GM21825 (cell line): ENCODE data around the gene PAK6.

ENCODE experiments used
- ATAC-seq: cut with Tn5 transposase; IDR thresholded peaks from one replicate; pipeline ENCODE4 v1.9.1; 2021; ENCODE audit warnings: mild to moderate bottlenecking, moderate library complexity; ENCODE audit not compliant: unreplicated experiment

The PAK6 gene

DNA sequence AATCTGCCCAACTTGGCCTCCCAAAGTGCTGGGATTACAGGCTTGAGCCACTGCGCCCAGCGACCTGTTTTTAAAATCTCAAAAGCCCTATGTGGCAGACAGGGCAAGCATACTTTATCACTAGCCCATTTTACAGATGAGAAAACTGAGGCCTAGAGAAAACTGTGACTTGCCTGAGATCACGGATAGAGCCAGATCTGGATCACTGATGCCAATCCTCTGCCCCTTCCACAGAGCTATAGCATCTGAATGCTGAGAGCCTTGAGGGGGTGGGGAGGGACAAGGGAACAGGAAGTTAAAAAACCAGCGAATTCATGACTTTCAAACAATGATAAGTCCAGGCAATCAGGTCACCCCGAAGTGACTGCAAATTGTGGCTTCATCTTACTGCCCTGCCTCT, 36.7 kb downstream of the PAK6 start:
- no peak for ATAC-seq

DNA sequence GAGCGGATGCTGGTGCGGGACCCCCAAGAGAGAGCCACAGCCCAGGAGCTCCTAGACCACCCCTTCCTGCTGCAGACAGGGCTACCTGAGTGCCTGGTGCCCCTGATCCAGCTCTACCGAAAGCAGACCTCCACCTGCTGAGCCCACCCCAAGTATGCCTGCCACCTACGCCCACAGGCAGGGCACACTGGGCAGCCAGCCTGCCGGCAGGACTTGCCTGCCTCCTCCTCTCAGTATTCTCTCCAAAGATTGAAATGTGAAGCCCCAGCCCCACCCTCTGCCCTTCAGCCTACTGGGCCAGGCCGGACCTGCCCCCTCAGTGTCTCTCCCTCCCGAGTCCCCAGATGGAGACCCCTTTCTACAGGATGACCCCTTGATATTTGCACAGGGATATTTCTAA, 37.1 kb downstream of the PAK6 start:
- ATAC-seq: no peak

- ATAC-seq: no peak
Measured at GRCh38 chr15:40276927-40277326, 38.1 kb downstream of the PAK6 start.

- ATAC-seq: no peak
Measured at GRCh38 chr15:40277471-40277870, 38.6 kb downstream of the PAK6 start.

- ATAC-seq: no peak
Measured at GRCh38 chr15:40278026-40278425, 39.2 kb downstream of the PAK6 start.

- ATAC-seq: no peak
Measured at GRCh38 chr15:40279437-40280141, 40.7 kb downstream of the PAK6 start.

- no peak for ATAC-seq
Measured at GRCh38 chr15:40280260-40281056, 41.6 kb downstream of the PAK6 start.

DNA sequence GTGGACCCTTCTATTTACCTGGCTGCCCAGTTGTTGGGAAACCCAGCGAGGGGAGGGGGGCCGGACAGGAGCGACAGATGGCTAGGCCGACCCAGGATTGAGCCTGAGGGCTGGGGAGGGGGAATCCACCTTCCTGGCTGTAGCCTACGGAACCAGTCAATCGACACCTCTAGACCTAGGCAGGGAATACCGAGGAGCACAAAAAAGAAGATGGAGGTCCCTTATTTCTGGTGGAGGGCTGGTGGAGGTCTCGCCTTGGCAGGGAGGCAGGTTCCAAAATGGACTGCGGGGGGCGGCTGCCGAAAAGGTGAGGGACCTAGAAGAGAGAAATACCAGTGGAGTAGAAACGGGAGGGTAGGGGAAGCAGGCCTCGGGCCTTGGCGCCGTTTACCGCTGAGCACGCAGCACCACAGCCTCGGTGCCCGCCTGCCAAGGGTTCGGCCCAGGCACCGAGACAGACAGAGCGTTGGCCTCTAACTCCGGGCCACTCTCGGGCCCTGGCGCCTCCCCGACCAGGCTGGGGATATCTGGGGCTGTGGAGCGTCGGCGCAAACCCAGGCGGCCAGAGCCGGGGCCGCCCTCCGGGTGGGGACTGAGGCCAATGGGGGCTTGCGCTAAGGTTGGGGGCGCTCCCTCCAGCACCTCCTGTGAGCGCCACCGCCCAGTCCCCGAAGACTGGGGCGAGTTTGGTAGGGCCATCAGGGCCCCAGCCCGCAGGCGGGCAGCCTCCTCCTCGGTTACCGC, 42.4 kb downstream of the PAK6 start:
- ATAC-seq: no peak

- no peak for ATAC-seq
Measured at GRCh38 chr15:40281801-40282146, 42.9 kb downstream of the PAK6 start.

DNA sequence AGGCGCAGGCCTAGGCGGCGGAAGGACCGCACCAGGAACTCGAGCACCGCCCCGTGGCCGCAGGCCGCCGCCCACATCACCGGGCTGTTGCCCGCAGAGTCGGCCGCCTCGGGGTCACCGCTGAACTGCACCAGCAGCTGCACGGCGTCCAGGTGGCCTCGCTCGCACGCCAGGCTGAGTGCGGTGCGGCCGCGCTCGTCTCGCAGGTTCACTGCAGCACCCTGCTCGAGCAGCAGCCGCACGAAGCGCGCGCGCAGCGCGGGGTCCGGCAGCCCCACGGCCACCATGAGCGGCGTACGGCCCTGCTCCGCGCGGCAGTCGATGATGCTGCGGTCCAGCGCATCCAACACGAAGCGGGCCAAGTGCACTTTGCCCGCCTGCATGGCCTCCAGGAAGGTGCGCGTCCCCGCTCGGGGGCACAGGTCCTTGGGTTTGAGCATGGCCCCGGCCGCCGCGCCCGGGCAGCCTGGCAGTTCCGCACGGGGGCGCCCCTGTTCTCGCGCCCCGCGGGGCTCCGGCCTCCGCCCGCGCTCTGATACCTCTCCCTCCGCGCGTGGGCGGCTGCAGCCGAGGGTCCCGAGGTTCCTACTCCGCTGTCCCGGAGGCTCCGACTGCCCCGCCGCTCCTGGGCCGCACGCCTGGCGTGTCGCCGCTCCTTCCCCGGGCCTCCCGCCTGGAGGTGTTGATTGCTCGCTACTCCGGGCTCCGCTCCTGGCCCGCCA, 43.4 kb downstream of the PAK6 start:
- no peak for ATAC-seq

- ATAC-seq: no peak
Measured at GRCh38 chr15:40282869-40283614, 44.2 kb downstream of the PAK6 start, which contains the start of gene ANKRD63. Gene ANKRD63 (minus strand): TSS chr15:40283064. CDS start chr15:40282586, 478 bp downstream.

- no peak for ATAC-seq
Measured at GRCh38 chr15:40283615-40284300, 44.9 kb downstream of the PAK6 start.

DNA sequence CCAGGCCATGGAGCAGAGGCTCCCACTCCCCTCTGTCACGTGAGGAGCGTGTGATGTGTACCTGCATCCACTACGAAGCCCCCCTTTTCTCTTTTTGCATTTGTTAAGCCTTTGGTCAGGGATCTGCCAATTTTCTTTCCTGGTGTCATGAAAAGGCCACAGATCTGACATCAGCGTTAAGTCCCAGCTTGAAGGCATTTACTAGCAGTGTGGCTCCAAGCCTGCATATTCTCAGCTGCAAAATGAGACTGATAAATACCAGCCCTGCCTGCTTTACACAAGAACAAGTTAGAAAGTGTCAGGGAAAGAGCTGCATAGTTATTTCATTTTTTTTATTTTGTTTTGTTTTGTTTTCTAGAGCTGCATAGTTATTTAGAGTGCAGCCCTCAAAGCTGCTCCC, 46.3 kb downstream of the PAK6 start:
- ATAC-seq: no peak

DNA sequence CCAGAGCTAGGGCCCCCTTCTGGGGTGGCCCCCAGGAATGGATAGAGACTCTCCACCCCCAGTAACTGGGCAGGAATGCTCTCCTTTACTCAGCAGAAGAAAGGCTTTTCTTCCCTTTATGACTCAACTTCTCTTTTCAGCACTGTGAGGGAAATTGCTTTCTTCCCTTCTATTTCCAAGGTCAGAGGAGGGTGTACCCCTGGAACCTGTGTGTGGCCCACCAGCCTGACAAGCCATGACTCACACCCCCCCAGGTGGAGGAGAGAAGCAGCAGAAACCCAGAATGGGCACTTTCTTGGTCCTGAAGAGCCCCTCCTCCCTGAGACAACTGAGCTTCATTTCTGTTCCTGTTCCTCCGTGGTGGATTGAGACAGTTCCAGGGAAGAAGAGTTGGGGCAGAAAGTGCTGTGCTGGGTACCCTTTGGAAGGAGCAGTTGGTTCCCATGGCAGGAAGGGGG, 46.7 kb downstream of the PAK6 start:
- ATAC-seq: no peak

DNA sequence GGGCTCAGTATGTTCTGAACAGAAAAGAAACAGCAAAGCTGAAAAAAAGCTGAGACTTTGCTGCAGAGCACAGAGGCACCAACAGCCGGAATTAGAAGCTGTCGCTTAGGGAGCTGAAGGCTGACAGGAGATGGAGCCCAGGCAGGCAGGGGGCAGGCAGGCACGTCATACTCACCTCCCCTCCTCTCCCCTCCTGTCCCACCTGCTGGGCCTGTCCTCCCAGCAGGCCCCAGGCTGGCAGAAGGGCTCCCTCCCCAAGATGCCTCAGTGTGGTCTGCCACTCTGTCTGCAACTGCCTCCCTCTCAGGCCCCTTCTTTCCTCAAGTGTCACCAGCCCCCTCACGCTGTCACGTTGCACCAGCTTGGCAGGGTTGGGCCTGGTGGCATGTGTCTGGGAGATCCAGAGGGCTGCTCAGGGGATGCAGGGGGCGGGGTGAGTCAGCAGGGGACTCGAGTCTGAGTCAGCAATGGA, 47.2 kb downstream of the PAK6 start:
- ATAC-seq: no peak

DNA sequence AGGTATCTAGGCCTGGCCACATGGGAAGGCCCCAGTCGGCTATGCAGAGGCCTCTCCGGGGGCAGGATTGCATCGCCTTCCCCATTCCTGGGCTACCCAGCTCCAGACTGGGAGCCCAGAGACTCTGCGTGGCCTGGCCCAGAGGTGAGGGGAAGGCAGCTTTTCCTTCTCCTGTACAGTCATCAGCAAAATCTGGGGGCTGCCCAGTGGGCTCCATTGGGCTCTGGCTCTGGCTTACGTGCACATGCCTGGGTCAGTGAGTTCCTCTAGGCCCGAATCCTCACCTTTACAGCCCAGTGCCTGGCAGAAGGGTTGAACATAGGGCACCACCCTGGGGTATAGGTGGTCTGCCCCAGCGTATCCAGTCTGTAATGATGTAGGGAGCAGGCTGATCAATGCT, 47.9 kb downstream of the PAK6 start:
- ATAC-seq: no peak

DNA sequence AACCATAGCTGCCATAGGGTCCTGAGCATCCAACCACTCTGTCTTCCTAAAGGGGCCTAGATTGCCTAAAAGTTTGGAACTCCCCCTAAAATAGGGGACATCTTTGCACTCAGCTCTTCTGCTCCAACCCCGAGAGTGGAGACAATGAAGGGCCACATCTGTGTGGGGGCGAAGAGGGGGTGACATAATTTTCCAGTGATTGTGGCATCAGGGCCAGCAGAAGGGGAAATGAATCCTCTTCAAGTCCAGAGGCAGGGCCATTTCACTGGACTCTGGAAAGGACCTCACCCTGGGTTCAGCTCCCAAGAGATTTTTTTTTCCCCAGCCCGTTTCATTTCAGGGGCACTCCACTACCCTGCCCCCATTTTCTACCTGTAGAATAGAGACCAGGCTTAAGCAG, 48.6 kb downstream of the PAK6 start:
- ATAC-seq: no peak

GRCh38 chr15:40287968-40288367, 49.1 kb downstream of the PAK6 start:
- ATAC-seq: no peak

DNA sequence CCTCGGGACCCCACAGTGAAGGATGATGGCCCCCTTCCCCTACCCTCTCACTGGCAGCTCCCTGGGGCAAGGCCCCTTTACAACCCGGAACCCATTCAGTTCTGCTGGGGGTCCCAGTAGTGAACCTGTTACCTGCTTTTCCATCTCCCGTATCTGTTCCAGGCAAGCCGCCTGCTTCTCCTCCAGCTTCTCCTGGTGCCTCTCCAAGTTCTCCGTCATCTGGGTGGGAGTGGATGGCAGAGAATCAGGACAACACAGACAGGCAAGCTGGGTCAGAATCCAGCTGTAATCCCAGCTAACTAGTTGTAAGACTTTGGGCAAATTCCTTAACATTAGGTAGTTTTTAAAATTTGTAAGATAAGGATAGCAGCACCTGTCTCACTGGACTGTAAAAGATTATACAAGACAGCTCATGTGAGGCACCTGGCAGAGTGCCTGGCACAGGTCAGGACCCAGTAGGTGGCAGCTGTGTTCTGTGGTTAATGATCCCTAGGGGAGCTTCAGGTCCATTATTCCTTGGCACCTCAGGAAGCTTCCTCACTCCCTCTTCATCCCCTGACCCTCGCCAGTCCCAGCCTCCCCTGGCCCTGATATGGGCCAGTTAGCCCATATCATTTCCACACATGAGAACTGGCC, 50.4 kb downstream of the PAK6 start:
- no peak for ATAC-seq
